HCT116 (cell line): ENCODE data around the gene NOL9. TPM values are rescaled to one million over a fixed set of nuclear protein-coding genes. Genes with fewer than 3 reads are reported as not detected.
"Not testable (repeated sequence)": the region's sequence is repeated elsewhere in the genome, so short reads cannot be mapped to it uniquely, and the experiment has no call there.

ENCODE experiments used
- ATAC-seq: fragments of 200-7000 bp; cut with Tn5 transposase; 2 replicates; pipeline ENCODE4 v1.9.1; 2020; ENCODE audit warnings: mild to moderate bottlenecking, moderate library complexity
- BruUV-seq: library from RNA; stranded (reverse); fragments of 400-500 nt; replicated peaks from 2 replicates; lab custom pipeline; 2021; lab: Mats Ljungman, UMichigan
- CTCF ChIA-PET: fragments of 300-600 bp; sonication (Branson Sonifier 250); formaldehyde crosslinking; loops from one replicate; lab custom pipeline; 2021; ENCODE audit warnings: antibody characterized with exemption; lab: Charles Lee
- POLR2A ChIA-PET: fragments of 300-600, 350-600 bp; sonication (Branson Sonifier 250); formaldehyde crosslinking; loops from one replicate; lab custom pipeline; 2021; ENCODE audit warnings: antibody characterized with exemption; lab: Charles Lee
- RAD21 ChIA-PET, 2 experiments: fragments of 300-600 bp; sonication (Branson Sonifier 250); formaldehyde crosslinking; loops; one replicate each; lab custom pipeline; 2023; ENCODE audit warnings: low total read pairs in 2 of 2; ENCODE audit not compliant: uncharacterized antibody in 2 of 2, unreplicated experiment in 2 of 2, low non-redundant PET in 1 of 2; lab: Charles Lee
- DNase-seq: peaks from one replicate; pipeline ENCODE4 v3.0.0-alpha.2; 2010; ENCODE audit warnings: low read depth, low spot score
- H2AFZ ChIP-seq: fragments of 200-600 bp; shearing (Covaris generic), sonication (generic); 2 replicates; pipeline ENCODE4 v1.6.1; 2017; ENCODE audit warnings: low read depth, mixed run types, mixed read lengths, antibody characterized with exemption, low read length; ENCODE audit not compliant: poor library complexity, severe bottlenecking
- H3K27ac ChIP-seq: 2 replicates; pipeline ENCODE4 v1.5.1; 2012; ENCODE audit warnings: low read depth, low read length
- H3K27me3 ChIP-seq: fragments of 200-600 bp; sonication (generic); 2 replicates; pipeline ENCODE4 v1.6.1; 2016; ENCODE audit warnings: mixed run types, low read length, mixed read lengths; ENCODE audit not compliant: insufficient read depth
- H3K36me3 ChIP-seq, 2 experiments: fragments of 200-500 bp in 1 of 2; fragments of 200-600 bp in 1 of 2; sonication (Bioruptor generic) in 1 of 2; sonication (generic) in 1 of 2; 2 replicates each; pipeline versions ENCODE4 v1.5.1 to v1.6.1; 2014 to 2016; ENCODE audit warnings: low read length in 2 of 2, inconsistent platforms in 1 of 2, mixed read lengths in 1 of 2, mixed run types in 1 of 2; ENCODE audit not compliant: insufficient read depth in 2 of 2, control insufficient read depth in 1 of 2
- H3K4me1 ChIP-seq, 2 experiments: fragments of 200-600 bp in 1 of 2; sonication (generic) in 1 of 2; 2 replicates each; pipeline versions ENCODE4 v1.5.1 to v1.6.1; 2012 to 2017; ENCODE audit warnings: low read length in 2 of 2, inconsistent platforms in 1 of 2, mild to moderate bottlenecking in 1 of 2, mixed read lengths in 1 of 2, mixed run types in 1 of 2, moderate library complexity in 1 of 2; ENCODE audit not compliant: insufficient read depth in 2 of 2, control insufficient read depth in 1 of 2
- H3K4me2 ChIP-seq: fragments of 200-600 bp; sonication (generic); 2 replicates; pipeline ENCODE4 v1.6.1; 2017; ENCODE audit warnings: mixed run types, low read length, mixed read lengths
- H3K4me3 ChIP-seq, 2 experiments: fragments of 200-600 bp in 1 of 2; sonication (generic) in 1 of 2; replicated peaks in 1 of 2; 2 replicates each; pipeline ENCODE4 v1.5.1; 2011 to 2016; ENCODE audit warnings: low read length in 2 of 2, control low read depth in 1 of 2, low read depth in 1 of 2, mild to moderate bottlenecking in 1 of 2, mixed read lengths in 1 of 2, mixed run types in 1 of 2
- H3K79me2 ChIP-seq: fragments of 200-600 bp; sonication (generic); 2 replicates; pipeline ENCODE4 v1.6.1; 2017; ENCODE audit warnings: mild to moderate bottlenecking, mixed run types, low read length, moderate library complexity, mixed read lengths; ENCODE audit not compliant: insufficient read depth
- H3K9ac ChIP-seq: fragments of 200-600 bp; sonication (generic); 2 replicates; pipeline ENCODE4 v1.6.1; 2016; ENCODE audit warnings: low read length, mixed read lengths
- H3K9me2 ChIP-seq: fragments of 200-600 bp; sonication (generic), shearing (Covaris generic); 2 replicates; pipeline ENCODE4 v1.6.1; 2017; ENCODE audit warnings: mixed run types, mild to moderate bottlenecking, moderate library complexity; ENCODE audit not compliant: insufficient read depth
- H3K9me3 ChIP-seq, 2 experiments: fragments of 200-500 bp in 1 of 2; fragments of 200-600 bp in 1 of 2; sonication (Bioruptor generic) in 1 of 2; sonication (generic) in 1 of 2; 2 replicates each; pipeline ENCODE4 v1.6.1; 2014 to 2017; ENCODE audit warnings: low read length in 2 of 2, mixed read lengths in 2 of 2, inconsistent platforms in 1 of 2, low read depth in 1 of 2, mild to moderate bottlenecking in 1 of 2, mixed run types in 1 of 2, moderate library complexity in 1 of 2; ENCODE audit not compliant: control insufficient read depth in 1 of 2, insufficient read depth in 1 of 2
- H4K20me1 ChIP-seq: fragments of 200-600 bp; sonication (generic), shearing (Covaris generic); 2 replicates; pipeline ENCODE4 v1.6.1; 2017; ENCODE audit warnings: mixed run types, mild to moderate bottlenecking, moderate library complexity; ENCODE audit not compliant: insufficient read depth
- CBX3 ChIP-seq: IDR thresholded peaks from 2 replicates; pipeline ENCODE4 v1.6.1; 2012; ENCODE audit warnings: low read depth
- CEBPB ChIP-seq: IDR thresholded peaks from 2 replicates; pipeline ENCODE4 v1.6.1; 2012; ENCODE audit warnings: low read depth
- EGR1 ChIP-seq: IDR thresholded peaks from 2 replicates; pipeline ENCODE4 v1.6.1; 2012; ENCODE audit warnings: low read depth
- EZH2 ChIP-seq: fragments of 200-600 bp; sonication (generic); IDR thresholded peaks from 2 replicates; pipeline ENCODE4 v1.6.1; 2017; ENCODE audit warnings: antibody characterized with exemption, mixed run types
- RAD21 ChIP-seq: IDR thresholded peaks from 2 replicates; pipeline ENCODE4 v1.6.1; 2012; ENCODE audit warnings: low read depth, mild to moderate bottlenecking
- SRF ChIP-seq: IDR thresholded peaks from 2 replicates; pipeline ENCODE4 v1.6.1; 2012; ENCODE audit warnings: low read depth
- ZFX ChIP-seq: fragments of 450-650 bp; IDR thresholded peaks from 2 replicates; pipeline ENCODE4 v1.6.1; 2017
- intact Hi-C: fragments of 100-400 bp; cut with micrococcal nuclease; formaldehyde crosslinking; loops from 2 replicates; pipeline ENCODE4 v1.10.0; 2022
- total RNA-seq: library from RNA; stranded (reverse); gene quantifications from one replicate; pipeline ENCODE4 v1.2.1, GENCODE V29; 2021; ENCODE audit not compliant: unreplicated experiment
- TF ChIP-seq, protein P1 (sequence below): IDR thresholded peaks from 2 replicates; pipeline ENCODE4 v1.6.1; 2011; ENCODE audit warnings: mild to moderate bottlenecking, low read length, moderate library complexity; ENCODE audit not compliant: insufficient replicate concordance; ENCODE audit errors: extremely low read depth
- TF ChIP-seq, protein P2 (sequence below): IDR thresholded peaks from 2 replicates; pipeline ENCODE4 v1.6.1; 2012

NOL9 gene
- total RNA-seq, 1 experiment from 2014 or later = 46.4 TPM

DNA sequence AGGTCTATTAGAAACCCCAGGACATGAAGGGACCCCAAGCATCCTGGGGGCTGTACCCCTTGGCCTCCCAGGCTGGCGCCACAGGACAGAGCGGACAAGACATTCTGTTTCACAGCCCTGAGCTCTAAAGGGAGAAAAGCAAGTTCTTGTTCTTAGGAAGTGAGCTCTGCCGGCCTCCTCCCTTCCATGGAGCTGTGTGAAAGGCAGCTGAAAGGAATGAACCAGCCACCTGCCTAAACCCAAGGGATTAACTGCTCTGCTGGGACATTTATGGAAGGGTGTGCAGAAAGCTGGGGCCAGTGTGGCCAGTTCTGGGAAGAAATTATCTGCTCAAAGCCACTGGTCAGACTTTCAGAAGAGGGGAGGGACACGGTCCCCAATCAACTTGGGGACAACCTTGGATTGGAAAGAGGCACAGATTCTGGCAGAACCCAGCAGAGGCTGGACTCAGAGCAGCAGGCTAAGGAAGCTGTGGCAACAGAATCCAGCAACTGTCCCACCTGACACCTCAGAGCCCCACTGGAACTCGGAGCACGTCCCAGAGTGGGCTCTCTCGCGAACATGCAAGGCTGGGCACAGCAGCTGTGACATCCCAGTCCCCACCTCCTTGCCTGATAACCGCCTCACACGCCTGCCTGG lies 46.2 kb upstream of the NOL9 start:
- ChIA-PET POLR2A (interaction anchor here (1.0 kb wide), 1 partner anchor 21 kb away, joined by 3 read pairs; the partner anchor contains the start of gene ZBTB48), RAD21 (interaction anchor here in 1 of 2 experiments (0.6 kb wide), 1 partner anchor 15 kb away, joined by 7 read pairs; no protein-coding TSS in a partner anchor), CTCF (no interaction called here)
- no peaks in the 10 kb centered on the region for H3K27me3 ChIP-seq
- TSS peak; percentile 48 for BruUV-seq
- peaks cover 14% of the 10 kb centered on the region; the same call in 1 of the 2 replicates for H4K20me1 ChIP-seq
- peaks cover 71% of the 10 kb centered on the region for H3K79me2 ChIP-seq
- peak overlapping the region; percentile 85 for H3K9ac ChIP-seq
- no peaks in the 10 kb centered on the region for H3K9me2 ChIP-seq
- intact Hi-C loops = no loop called here
- DNase-seq (no peak), ATAC-seq (no peak)
- H3K27ac ChIP-seq = peak overlapping the region; percentile 95
- H3K4me3 ChIP-seq = peak overlapping the region; percentile 87 to 96
- peaks cover 22 to 33% of the 10 kb centered on the region in 2 experiments for H3K4me1 ChIP-seq
- H3K36me3 ChIP-seq = peaks cover 16 to 41% of the 10 kb centered on the region in 2 experiments; a peak in 3 of 4 replicates
- TF ChIP-seq EGR1 (no peak), RAD21 (no peak), CEBPB (no peak), ZFX (no peak), EZH2 (no peak), SRF (no peak), CBX3 (no peak)
- TF ChIP-seq, protein P1, sequence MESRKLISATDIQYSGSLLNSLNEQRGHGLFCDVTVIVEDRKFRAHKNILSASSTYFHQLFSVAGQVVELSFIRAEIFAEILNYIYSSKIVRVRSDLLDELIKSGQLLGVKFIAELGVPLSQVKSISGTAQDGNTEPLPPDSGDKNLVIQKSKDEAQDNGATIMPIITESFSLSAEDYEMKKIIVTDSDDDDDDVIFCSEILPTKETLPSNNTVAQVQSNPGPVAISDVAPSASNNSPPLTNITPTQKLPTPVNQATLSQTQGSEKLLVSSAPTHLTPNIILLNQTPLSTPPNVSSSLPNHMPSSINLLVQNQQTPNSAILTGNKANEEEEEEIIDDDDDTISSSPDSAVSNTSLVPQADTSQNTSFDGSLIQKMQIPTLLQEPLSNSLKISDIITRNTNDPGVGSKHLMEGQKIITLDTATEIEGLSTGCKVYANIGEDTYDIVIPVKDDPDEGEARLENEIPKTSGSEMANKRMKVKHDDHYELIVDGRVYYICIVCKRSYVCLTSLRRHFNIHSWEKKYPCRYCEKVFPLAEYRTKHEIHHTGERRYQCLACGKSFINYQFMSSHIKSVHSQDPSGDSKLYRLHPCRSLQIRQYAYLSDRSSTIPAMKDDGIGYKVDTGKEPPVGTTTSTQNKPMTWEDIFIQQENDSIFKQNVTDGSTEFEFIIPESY = no peak
- TF ChIP-seq, protein P2, sequence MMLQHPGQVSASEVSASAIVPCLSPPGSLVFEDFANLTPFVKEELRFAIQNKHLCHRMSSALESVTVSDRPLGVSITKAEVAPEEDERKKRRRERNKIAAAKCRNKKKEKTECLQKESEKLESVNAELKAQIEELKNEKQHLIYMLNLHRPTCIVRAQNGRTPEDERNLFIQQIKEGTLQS = no peak
- H2AFZ ChIP-seq = no peak overlapping the region
- peak overlapping the region; percentile 86 for H3K4me2 ChIP-seq
- no peaks in the 10 kb centered on the region for H3K9me3 ChIP-seq

DNA sequence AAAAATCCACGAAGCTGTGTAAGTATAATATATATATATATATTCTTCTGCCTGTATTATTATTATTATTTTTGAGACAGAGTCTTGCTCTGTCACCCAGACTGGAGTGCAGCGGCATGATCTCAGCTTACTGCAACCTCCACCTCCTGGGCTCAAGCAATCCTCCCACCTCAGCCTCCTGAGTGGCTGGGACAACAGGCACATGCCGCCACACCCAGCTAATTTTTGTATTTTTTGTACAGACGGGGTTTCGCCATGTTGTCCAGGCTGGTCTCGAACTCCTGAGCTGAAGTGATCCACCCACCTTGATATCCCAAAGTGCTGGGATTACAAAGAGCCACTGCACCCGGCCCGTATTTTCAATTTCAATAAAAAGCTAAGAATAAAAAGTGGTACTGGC lies 45.7 kb upstream of the NOL9 start:
- DNase-seq, H2AFZ ChIP-seq, BruUV-seq, ATAC-seq, RAD21 ChIA-PET, CTCF ChIA-PET, intact Hi-C loops, H3K9me3 ChIP-seq, H3K27me3 ChIP-seq, H3K9me2 ChIP-seq, H3K4me3 ChIP-seq: not testable (repeated sequence)
- peak overlapping the region; percentile 85; the same call in 1 of the 2 replicates for H3K9ac ChIP-seq
- peak overlapping the region; percentile 95 for H3K27ac ChIP-seq
- H3K4me1 ChIP-seq = peaks cover 22 to 33% of the 10 kb centered on the region in 2 experiments
- peaks cover 20 to 45% of the 10 kb centered on the region in 2 experiments; a peak in 3 of 4 replicates for H3K36me3 ChIP-seq
- POLR2A ChIA-PET = interaction anchor here (1.0 kb wide), 1 partner anchor 20 kb away, joined by 3 read pairs; the partner anchor contains the start of gene ZBTB48
- H3K4me2 ChIP-seq = peak overlapping the region; percentile 86
- peaks cover 76% of the 10 kb centered on the region for H3K79me2 ChIP-seq
- H4K20me1 ChIP-seq = peaks cover 14% of the 10 kb centered on the region; the same call in 1 of the 2 replicates
